Measurements from ENCODE around the gene TMEM144.
"Not testable (repeated sequence)": the region's sequence is repeated elsewhere in the genome, so short reads cannot be mapped to it uniquely, and the experiment has no call there.

Gene TMEM144

GRCh38 chr4:158192439-158193158 is 17.7 kb upstream of the TMEM144 start:
- DNase-seq: no peak

GRCh38 chr4:158193171-158193749 is 17.0 kb upstream of the TMEM144 start:
- DNase-seq: no peak

GRCh38 chr4:158195297-158195696 is 15.0 kb upstream of the TMEM144 start:
- DNase-seq: no peak

- no peak for DNase-seq
Observed at GRCh38 chr4:158197194-158197776, 13.0 kb upstream of the TMEM144 start.

GRCh38 chr4:158200214-158200613 is 10.1 kb upstream of the TMEM144 start:
- DNase-seq: no peak

GRCh38 chr4:158201322-158201721 is 9.0 kb upstream of the TMEM144 start:
- DNase-seq: no peak

- DNase-seq: no peak
Observed at GRCh38 chr4:158201876-158202275, 8.4 kb upstream of the TMEM144 start.

- DNase-seq: no peak
Observed at GRCh38 chr4:158202481-158202880, 7.8 kb upstream of the TMEM144 start.

- no peak for DNase-seq
Observed at GRCh38 chr4:158203436-158203835, 6.8 kb upstream of the TMEM144 start.

- DNase-seq: no peak
Observed at GRCh38 chr4:158203929-158204328, 6.4 kb upstream of the TMEM144 start.

GRCh38 chr4:158208963-158209640 is 1.2 kb upstream of the TMEM144 start:
- no peak for DNase-seq

- DNase-seq: no peak
Observed at GRCh38 chr4:158211222-158211621, 936 bp downstream of the TMEM144 start.

- no peak for DNase-seq
Observed at GRCh38 chr4:158213466-158213865, 3.2 kb downstream of the TMEM144 start.

- no peak for DNase-seq
Observed at GRCh38 chr4:158214856-158215255, 4.6 kb downstream of the TMEM144 start.

GRCh38 chr4:158217763-158218162 is 7.5 kb downstream of the TMEM144 start:
- DNase-seq: no peak

GRCh38 chr4:158219623-158220022 is 9.3 kb downstream of the TMEM144 start:
- no peak for DNase-seq

- DNase-seq: not testable (repeated sequence)
Observed at GRCh38 chr4:158224318-158224717, 14.0 kb downstream of the TMEM144 start.

- not testable (repeated sequence) for DNase-seq
Observed at GRCh38 chr4:158224999-158225398, 14.7 kb downstream of the TMEM144 start.

- DNase-seq: not testable (repeated sequence)
Observed at GRCh38 chr4:158227880-158228279, 17.6 kb downstream of the TMEM144 start.

GRCh38 chr4:158228399-158228798 is 18.1 kb downstream of the TMEM144 start:
- not testable (repeated sequence) for DNase-seq

- DNase-seq: no peak
Observed at GRCh38 chr4:158229768-158230167, 19.5 kb downstream of the TMEM144 start.

GRCh38 chr4:158234671-158235070 is 24.4 kb downstream of the TMEM144 start:
- DNase-seq: no peak

- DNase-seq: no peak
Observed at GRCh38 chr4:158236304-158237030, 26.2 kb downstream of the TMEM144 start.

Data from activated CD4-positive, alpha-beta T cell treated with anti-CD3 and anti-CD28 coated beads, Interleukin-2, amount 50 U/mL, for 48 hours (primary cell).